ENCODE data around the gene CYBB.

Gene CYBB

DNA sequence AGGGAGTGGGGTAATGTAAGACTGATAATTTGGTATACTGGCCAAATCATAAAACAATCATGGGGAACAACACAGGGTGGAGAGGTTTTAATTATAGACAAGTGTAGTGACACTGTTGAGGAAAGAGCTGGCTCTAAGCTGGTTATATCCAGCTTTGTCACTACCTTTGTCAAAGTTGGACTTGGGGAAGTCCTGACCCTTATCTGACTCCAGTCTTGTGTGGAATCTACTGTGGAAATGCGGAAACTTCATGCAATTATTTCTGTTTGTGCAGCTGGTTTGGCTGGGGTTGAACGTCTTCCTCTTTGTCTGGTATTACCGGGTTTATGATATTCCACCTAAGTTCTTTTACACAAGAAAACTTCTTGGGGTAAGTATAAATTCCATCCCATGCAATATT, 2.0 kb downstream of the CYBB start:
- H3K4me2 ChIP-seq (ENCODE audit: low read length, poor library complexity, severe bottlenecking) = no peak overlapping the region

DNA sequence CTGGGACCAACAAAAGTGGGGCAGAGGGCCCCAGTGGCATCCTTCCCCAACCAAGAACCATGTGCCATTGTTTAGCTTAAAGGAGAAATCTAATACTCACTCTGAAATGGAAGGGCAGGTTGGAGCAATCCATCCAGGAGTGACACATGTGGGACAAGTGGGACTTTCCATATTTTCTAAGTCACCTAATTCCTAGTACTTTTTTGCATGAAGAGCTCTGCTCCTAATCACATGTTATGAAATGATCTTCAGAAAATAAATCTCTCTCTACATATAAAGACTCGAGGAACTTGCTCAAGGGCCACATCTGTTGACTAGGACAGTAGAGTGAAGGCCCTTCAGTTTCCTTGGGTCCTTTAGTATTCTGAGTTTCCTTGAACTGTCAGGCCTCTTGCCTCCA, 2.5 kb downstream of the CYBB start:
- Histone ChIP-seq H3K4me2 (ENCODE audit: low read length, poor library complexity, severe bottlenecking) (no peak overlapping the region), H4K8ac (ENCODE audit: low read length) (no peak overlapping the region), H3K9ac (ENCODE audit: low read length) (no peak overlapping the region), H4K91ac (ENCODE audit: low read length) (no peak overlapping the region), H3K18ac (ENCODE audit: low read depth in 1 of 2, low read length in 2 of 2) (no peak overlapping the region), H3K9me3 (ENCODE audit: control insufficient read depth, low read length) (no peaks in the 10 kb centered on the region), H2AFZ (ENCODE audit: low read depth, low read length) (no peak overlapping the region), H3K4ac (ENCODE audit: low read depth in 1 of 2, low read length in 2 of 2) (no peak overlapping the region), H3K27me3 (ENCODE audit: control insufficient read depth in 1 of 2, insufficient read depth in 1 of 2, low read length in 2 of 2) (peaks cover 0 to 8% of the 10 kb centered on the region in 2 experiments), H3K4me3 (ENCODE audit: insufficient read depth in 1 of 2, low read depth in 1 of 2, low read length in 2 of 2) (no peak overlapping the region), H3K36me3 (ENCODE audit: control insufficient read depth in 1 of 2, insufficient read depth in 2 of 2, low read depth in 1 of 2, low read length in 2 of 2) (no peaks in the 10 kb centered on the region), H3K14ac (ENCODE audit: low read length in 2 of 2) (no peak overlapping the region), H2AK5ac (ENCODE audit: low read length, severe bottlenecking) (no peak overlapping the region), H2BK120ac (ENCODE audit: low read depth, low read length) (no peak overlapping the region), H2BK5ac (ENCODE audit: low read depth, low read length, poor library complexity, severe bottlenecking) (no peak overlapping the region), H2BK12ac (ENCODE audit: low read length in 2 of 2) (no peak overlapping the region), H3K27ac (ENCODE audit: low read length, poor library complexity, severe bottlenecking) (no peak overlapping the region), H3K4me1 (ENCODE audit: control insufficient read depth, insufficient read depth, low read depth, low read length) (no peaks in the 10 kb centered on the region), H3K23ac (ENCODE audit: low read length in 2 of 2) (no peak overlapping the region), H3K79me1 (replicated peaks; ENCODE audit: low read length, poor library complexity, severe bottlenecking) (no peaks in the 10 kb centered on the region), H2BK15ac (ENCODE audit: low read depth, poor library complexity, severe bottlenecking) (no peak overlapping the region)
- WGBS = no CpG with 5 or more reads among the region's 1 CpG
- DNase-seq = no peak

More for the DNA sequence above, 2.0 kb downstream of the CYBB start:
- H3K36me3 ChIP-seq (ENCODE audit: control insufficient read depth in 1 of 2, insufficient read depth in 2 of 2, low read depth in 1 of 2, low read length in 2 of 2) = no peaks in the 10 kb centered on the region
- H3K4me1 ChIP-seq (ENCODE audit: control insufficient read depth, insufficient read depth, low read depth, low read length) = no peaks in the 10 kb centered on the region
- H3K9ac ChIP-seq (ENCODE audit: low read length) = no peak overlapping the region
- no peak overlapping the region for H2AK5ac ChIP-seq (ENCODE audit: low read length, severe bottlenecking)
- no peak overlapping the region for H3K14ac ChIP-seq (ENCODE audit: low read length in 2 of 2)
- H2AFZ ChIP-seq (ENCODE audit: low read depth, low read length) = no peak overlapping the region
- no peak overlapping the region for H3K4me3 ChIP-seq (ENCODE audit: insufficient read depth in 1 of 2, low read depth in 1 of 2, low read length in 2 of 2)
- H3K79me1 ChIP-seq (replicated peaks; ENCODE audit: low read length, poor library complexity, severe bottlenecking) = no peaks in the 10 kb centered on the region
- no peak overlapping the region for H2BK5ac ChIP-seq (ENCODE audit: low read depth, low read length, poor library complexity, severe bottlenecking)
- no peaks in the 10 kb centered on the region for H3K9me3 ChIP-seq (ENCODE audit: control insufficient read depth, low read length)
- no peak overlapping the region for H4K8ac ChIP-seq (ENCODE audit: low read length)
- H2BK12ac ChIP-seq (ENCODE audit: low read length in 2 of 2) = no peak overlapping the region
- WGBS = 80% methylated on average over 1 of the region's 3 CpGs
- H3K18ac ChIP-seq (ENCODE audit: low read depth in 1 of 2, low read length in 2 of 2) = no peak overlapping the region
- H2BK15ac ChIP-seq (ENCODE audit: low read depth, poor library complexity, severe bottlenecking) = no peak overlapping the region
- H2BK120ac ChIP-seq (ENCODE audit: low read depth, low read length) = no peak overlapping the region
- H3K23ac ChIP-seq (ENCODE audit: low read length in 2 of 2) = no peak overlapping the region
- H3K4ac ChIP-seq (ENCODE audit: low read depth in 1 of 2, low read length in 2 of 2) = no peak overlapping the region
- no peak overlapping the region for H3K27ac ChIP-seq (ENCODE audit: low read length, poor library complexity, severe bottlenecking)
- H4K91ac ChIP-seq (ENCODE audit: low read length) = no peak overlapping the region
- no peak for DNase-seq
- peaks cover 0 to 10% of the 10 kb centered on the region in 2 experiments for H3K27me3 ChIP-seq (ENCODE audit: control insufficient read depth in 1 of 2, insufficient read depth in 1 of 2, low read length in 2 of 2)

GRCh38 chrX:37783305-37783704, 3.4 kb downstream of the CYBB start:
- no peak overlapping the region for H2AK5ac ChIP-seq (ENCODE audit: low read length, severe bottlenecking)
- no peaks in the 10 kb centered on the region for H3K4me1 ChIP-seq (ENCODE audit: control insufficient read depth, insufficient read depth, low read depth, low read length)
- H3K36me3 ChIP-seq (ENCODE audit: control insufficient read depth in 1 of 2, insufficient read depth in 2 of 2, low read depth in 1 of 2, low read length in 2 of 2) = no peaks in the 10 kb centered on the region
- H3K9ac ChIP-seq (ENCODE audit: low read length) = no peak overlapping the region
- H2BK5ac ChIP-seq (ENCODE audit: low read depth, low read length, poor library complexity, severe bottlenecking) = no peak overlapping the region
- H2AFZ ChIP-seq (ENCODE audit: low read depth, low read length) = no peak overlapping the region
- WGBS = 88% methylated on average over 2 of the region's 4 CpGs
- DNase-seq = no peak
- H3K4me2 ChIP-seq (ENCODE audit: low read length, poor library complexity, severe bottlenecking) = no peak overlapping the region
- H3K14ac ChIP-seq (ENCODE audit: low read length in 2 of 2) = no peak overlapping the region
- no peak overlapping the region for H3K23ac ChIP-seq (ENCODE audit: low read length in 2 of 2)
- no peak overlapping the region for H3K18ac ChIP-seq (ENCODE audit: low read depth in 1 of 2, low read length in 2 of 2)
- H4K8ac ChIP-seq (ENCODE audit: low read length) = no peak overlapping the region
- H3K4me3 ChIP-seq (ENCODE audit: insufficient read depth in 1 of 2, low read depth in 1 of 2, low read length in 2 of 2) = no peak overlapping the region
- no peak overlapping the region for H3K27ac ChIP-seq (ENCODE audit: low read length, poor library complexity, severe bottlenecking)
- H3K9me3 ChIP-seq (ENCODE audit: control insufficient read depth, low read length) = no peaks in the 10 kb centered on the region
- H3K79me1 ChIP-seq (replicated peaks; ENCODE audit: low read length, poor library complexity, severe bottlenecking) = no peaks in the 10 kb centered on the region
- no peak overlapping the region for H2BK120ac ChIP-seq (ENCODE audit: low read depth, low read length)
- H3K27me3 ChIP-seq (ENCODE audit: control insufficient read depth in 1 of 2, insufficient read depth in 1 of 2, low read length in 2 of 2) = peaks cover 0 to 6% of the 10 kb centered on the region in 2 experiments
- H2BK15ac ChIP-seq (ENCODE audit: low read depth, poor library complexity, severe bottlenecking) = no peak overlapping the region
- H2BK12ac ChIP-seq (ENCODE audit: low read length in 2 of 2) = no peak overlapping the region
- H3K4ac ChIP-seq (ENCODE audit: low read depth in 1 of 2, low read length in 2 of 2) = no peak overlapping the region
- no peak overlapping the region for H4K91ac ChIP-seq (ENCODE audit: low read length)

- Histone ChIP-seq H3K23ac (ENCODE audit: low read length in 2 of 2) (no peak overlapping the region), H3K4ac (ENCODE audit: low read depth in 1 of 2, low read length in 2 of 2) (no peak overlapping the region), H3K14ac (ENCODE audit: low read length in 2 of 2) (no peak overlapping the region), H2BK5ac (ENCODE audit: low read depth, low read length, poor library complexity, severe bottlenecking) (no peak overlapping the region), H3K9me3 (ENCODE audit: control insufficient read depth, low read length) (no peaks in the 10 kb centered on the region), H4K91ac (ENCODE audit: low read length) (no peak overlapping the region), H2BK15ac (ENCODE audit: low read depth, poor library complexity, severe bottlenecking) (no peak overlapping the region), H3K36me3 (ENCODE audit: control insufficient read depth in 1 of 2, insufficient read depth in 2 of 2, low read depth in 1 of 2, low read length in 2 of 2) (no peaks in the 10 kb centered on the region), H2BK12ac (ENCODE audit: low read length in 2 of 2) (no peak overlapping the region), H2AK5ac (ENCODE audit: low read length, severe bottlenecking) (no peak overlapping the region), H3K4me2 (ENCODE audit: low read length, poor library complexity, severe bottlenecking) (no peak overlapping the region), H2BK120ac (ENCODE audit: low read depth, low read length) (no peak overlapping the region), H3K27ac (ENCODE audit: low read length, poor library complexity, severe bottlenecking) (no peak overlapping the region), H4K8ac (ENCODE audit: low read length) (no peak overlapping the region), H3K9ac (ENCODE audit: low read length) (no peak overlapping the region), H3K18ac (ENCODE audit: low read depth in 1 of 2, low read length in 2 of 2) (no peak overlapping the region), H3K79me1 (replicated peaks; ENCODE audit: low read length, poor library complexity, severe bottlenecking) (no peaks in the 10 kb centered on the region), H3K4me3 (ENCODE audit: insufficient read depth in 1 of 2, low read depth in 1 of 2, low read length in 2 of 2) (no peak overlapping the region), H3K27me3 (ENCODE audit: control insufficient read depth in 1 of 2, insufficient read depth in 1 of 2, low read length in 2 of 2) (peaks cover 0 to 9% of the 10 kb centered on the region in 2 experiments), H3K4me1 (ENCODE audit: control insufficient read depth, insufficient read depth, low read depth, low read length) (no peaks in the 10 kb centered on the region), H2AFZ (ENCODE audit: low read depth, low read length) (no peak overlapping the region)
- 83% methylated on average over 2 of the region's 3 CpGs for WGBS
- DNase-seq = no peak
Observed at GRCh38 chrX:37785569-37785968, 5.7 kb downstream of the CYBB start.

Measured in mesenchymal stem cell (in vitro differentiated cells and primary cell).